Fibroblast of the conjunctiva (primary cell): ENCODE results near the gene KLRC3.
A peak's percentile ranks its signal among the peaks of the same experiment; 100 is the strongest.
"Not testable (repeated sequence)": the region's sequence is repeated elsewhere in the genome, so short reads cannot be mapped to it uniquely, and the experiment has no call there.

Source experiments
- DNase-seq: peaks from one replicate; pipeline ENCODE4 v3.0.0-alpha.2; 2010; ENCODE audit warnings: low read depth

KLRC3 gene

DNA sequence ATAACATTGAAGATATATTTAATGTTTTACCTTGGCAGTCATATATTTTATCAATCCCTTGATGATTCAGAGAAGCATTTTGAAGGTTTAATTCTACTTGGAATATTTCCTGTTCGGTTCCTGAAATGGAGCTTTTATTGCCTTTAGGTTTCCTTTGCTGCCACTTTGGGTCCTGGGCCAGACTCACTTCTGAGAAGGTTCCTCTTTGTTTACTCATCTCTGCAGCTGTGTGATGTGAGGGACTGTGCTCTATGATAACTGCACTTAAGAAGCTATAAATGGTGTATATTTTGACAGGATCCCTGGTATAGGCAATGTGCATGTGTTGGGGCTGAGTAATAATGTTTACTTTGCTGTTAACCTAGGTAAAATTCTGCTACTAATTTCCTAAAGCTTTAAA is at the start of gene KLRC3:
TSS of gene KLRC3 (minus strand) at position 262 of the 400 bp plus-strand sequence. CDS start at position 217, 45 bp downstream.
- not testable (repeated sequence) for DNase-seq

DNA sequence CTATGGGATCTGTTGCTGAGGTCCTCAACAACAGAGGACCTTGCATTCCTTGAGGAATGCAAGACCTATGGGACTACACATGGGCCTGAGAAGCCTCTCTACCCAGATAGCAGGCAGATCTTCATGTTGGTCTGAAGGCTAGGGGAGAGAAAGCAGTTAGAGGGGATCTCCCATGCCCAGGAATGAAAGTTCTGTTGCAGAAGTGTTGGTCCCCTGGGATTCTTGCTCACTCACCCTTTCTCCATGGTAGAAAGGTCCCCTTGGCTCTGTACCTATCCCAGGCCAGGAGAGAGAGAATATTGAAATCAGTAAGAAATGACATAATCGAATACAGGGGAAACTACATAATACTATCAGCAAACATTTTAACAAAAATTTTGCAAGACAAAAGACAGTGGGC is 49.3 kb upstream of the KLRC3 start:
- DNase-seq, result no peak

GRCh38 chr12:10466311-10466710 is 45.9 kb upstream of the KLRC3 start:
- no peak for DNase-seq

GRCh38 chr12:10457760-10458159 is 37.4 kb upstream of the KLRC3 start:
- DNase-seq, result no peak

DNA sequence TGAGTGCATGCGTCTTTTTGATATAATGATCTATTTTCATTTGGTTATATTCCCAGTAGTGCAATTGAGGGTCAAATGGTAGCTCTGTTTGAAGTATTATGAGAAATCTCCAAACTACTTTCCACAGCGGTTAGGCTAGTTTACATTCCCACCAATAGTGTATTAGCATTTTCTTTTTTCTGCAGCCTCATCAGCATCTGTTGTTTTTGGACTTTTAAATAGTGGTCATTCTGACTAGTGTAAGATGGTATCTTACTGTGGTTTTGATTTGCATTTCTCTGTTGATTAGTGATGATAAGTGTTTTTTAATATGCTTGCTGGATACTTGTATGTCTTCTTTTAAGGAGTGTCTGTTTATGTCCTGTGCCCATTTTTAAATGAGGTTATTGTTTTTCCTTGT is 36.5 kb upstream of the KLRC3 start:
- DNase-seq, result no peak

DNA sequence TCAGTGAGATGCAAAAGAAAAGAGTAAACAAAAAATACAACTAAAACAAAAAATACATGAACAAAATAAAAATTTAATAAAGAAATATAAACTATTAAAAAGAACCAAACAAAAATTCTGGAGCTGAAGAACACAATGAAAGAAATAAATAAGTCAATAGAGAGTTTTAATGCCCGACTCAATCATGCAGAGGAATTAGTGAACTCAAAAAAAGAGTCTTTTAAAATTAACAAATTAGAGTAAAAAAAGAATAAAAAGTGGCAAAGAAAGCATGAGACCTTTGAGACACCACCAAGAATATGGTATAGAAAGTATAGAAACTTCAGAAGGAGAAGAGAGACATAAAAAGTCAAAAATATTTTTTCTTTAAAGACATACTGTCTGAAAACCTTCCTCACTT is 35.4 kb upstream of the KLRC3 start:
- no peak for DNase-seq

DNA sequence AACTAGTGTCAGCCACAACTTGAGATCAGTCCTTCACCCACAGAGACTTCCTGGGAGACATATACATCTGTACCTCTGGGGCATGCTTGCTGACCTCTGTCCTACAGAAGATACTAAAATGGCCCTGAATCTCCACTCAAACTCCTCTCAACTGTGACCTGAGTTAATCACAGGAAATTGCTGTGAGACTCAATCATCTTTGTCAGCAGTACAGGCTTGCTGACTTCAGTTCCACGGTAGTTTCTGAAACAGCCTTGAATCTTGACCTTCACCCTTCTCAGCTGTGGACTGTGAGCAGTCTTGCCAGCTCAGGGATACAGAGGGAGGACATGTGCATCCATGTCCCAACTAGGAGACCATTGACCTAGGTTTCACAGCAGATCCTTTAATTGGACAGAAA is 34.1 kb upstream of the KLRC3 start:
- DNase-seq, result no peak

- DNase-seq, result no peak
These were observed 32.8 kb upstream of the KLRC3 start, which contains the start of gene KLRC1 for GRCh38 chr12:10453156-10453555. Gene KLRC1 (minus strand): TSS chr12:10453377. CDS start chr12:10451156, 2,221 bp downstream.

DNA sequence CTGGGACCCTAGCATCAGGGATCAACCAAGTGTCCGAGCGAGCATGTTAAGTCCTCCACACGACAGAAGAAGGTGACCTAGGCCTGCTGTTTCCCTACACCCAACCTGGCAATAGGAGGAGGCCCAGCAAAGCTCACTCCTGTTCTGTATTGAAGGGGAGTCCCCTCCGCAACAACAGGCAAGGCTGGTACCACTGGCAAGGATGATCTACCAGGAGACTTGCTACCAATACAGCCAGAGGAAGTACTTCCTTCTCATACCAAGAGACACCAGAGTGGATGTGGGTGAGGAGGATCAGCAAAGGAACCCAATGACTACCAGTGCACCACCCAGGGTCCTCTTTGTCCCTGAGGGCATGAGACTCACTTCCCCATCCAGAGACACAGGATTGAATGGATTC is 27.8 kb upstream of the KLRC3 start:
- no peak for DNase-seq

- DNase-seq, result not testable (repeated sequence)
These were observed 25.7 kb upstream of the KLRC3 start for GRCh38 chr12:10446052-10446451.

GRCh38 chr12:10441144-10441543 is 20.7 kb upstream of the KLRC3 start:
- not testable (repeated sequence) for DNase-seq

GRCh38 chr12:10439608-10440274 is 19.3 kb upstream of the KLRC3 start:
- not testable (repeated sequence) for DNase-seq

DNA sequence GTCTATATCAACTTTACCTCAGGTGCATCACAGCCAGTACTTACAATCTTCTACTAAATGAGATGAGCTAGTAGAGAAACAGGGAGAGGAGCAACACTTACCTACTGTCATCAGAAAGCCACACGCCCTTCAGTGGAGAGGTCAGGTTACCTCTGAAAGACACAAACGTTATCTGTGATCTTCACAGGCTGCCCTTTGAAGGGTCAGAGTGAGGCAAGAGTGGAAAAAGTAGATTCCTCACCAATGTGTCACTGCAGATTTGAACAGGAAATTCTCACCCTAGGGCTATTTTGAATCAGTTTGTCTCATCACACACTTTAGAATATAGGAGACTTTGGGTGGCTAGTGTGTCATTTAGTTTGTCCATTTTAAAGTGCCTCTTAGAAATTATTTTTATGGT is 17.2 kb upstream of the KLRC3 start:
- DNase-seq, result not testable (repeated sequence)

- DNase-seq, result not testable (repeated sequence)
These were observed 15.4 kb upstream of the KLRC3 start, which contains the start of gene KLRC2 for GRCh38 chr12:10435816-10436215. Gene KLRC2 (minus strand): TSS chr12:10436010. CDS start chr12:10435986, 24 bp downstream.

- DNase-seq, result not testable (repeated sequence)
These were observed 10.2 kb upstream of the KLRC3 start for GRCh38 chr12:10430623-10431022.

GRCh38 chr12:10425938-10426337 is 5.5 kb upstream of the KLRC3 start:
- not testable (repeated sequence) for DNase-seq

DNA sequence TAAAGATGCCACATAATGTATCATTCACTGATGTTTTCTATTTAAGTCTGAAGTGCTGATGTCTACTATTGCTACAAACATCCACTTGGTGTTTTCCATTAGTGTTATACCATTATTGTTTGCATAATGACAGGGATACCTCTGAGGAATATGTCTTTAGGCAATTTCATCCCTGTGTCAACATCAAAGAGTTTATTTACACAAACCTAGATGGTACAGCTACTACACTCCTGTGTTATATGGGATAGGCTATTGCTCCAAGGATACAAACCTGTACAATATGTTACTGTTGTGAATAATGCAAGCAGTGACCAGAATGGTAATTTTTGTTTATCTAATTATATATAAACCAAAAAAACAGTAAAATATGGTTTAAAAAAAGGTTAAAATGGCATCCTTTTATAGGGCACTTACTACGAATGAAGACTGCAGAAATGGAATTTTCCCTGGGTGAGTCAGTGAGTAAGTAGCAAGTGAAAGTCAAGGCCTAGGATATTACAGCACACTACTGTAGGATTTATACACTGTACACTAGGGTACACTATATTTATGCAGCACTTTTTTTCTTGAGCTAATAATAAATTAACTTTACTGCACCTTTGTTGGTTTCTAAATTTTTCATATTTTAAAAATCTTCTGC is 4.0 kb upstream of the KLRC3 start:
- DNase-seq, result not testable (repeated sequence)

- DNase-seq, result not testable (repeated sequence)
These were observed 1.8 kb upstream of the KLRC3 start for GRCh38 chr12:10422159-10422558.

- peak; percentile 8 for DNase-seq
These were observed 11.0 kb downstream of the KLRC3 start, which contains the start of gene KLRC4 for GRCh38 chr12:10409392-10409791. Gene KLRC4 (minus strand): TSS chr12:10409757. CDS start chr12:10409575, 182 bp downstream.

GRCh38 chr12:10408842-10409241 is 11.6 kb downstream of the KLRC3 start:
- no peak for DNase-seq

- DNase-seq, result no peak
These were observed 13.7 kb downstream of the KLRC3 start for GRCh38 chr12:10406725-10407124.

DNA sequence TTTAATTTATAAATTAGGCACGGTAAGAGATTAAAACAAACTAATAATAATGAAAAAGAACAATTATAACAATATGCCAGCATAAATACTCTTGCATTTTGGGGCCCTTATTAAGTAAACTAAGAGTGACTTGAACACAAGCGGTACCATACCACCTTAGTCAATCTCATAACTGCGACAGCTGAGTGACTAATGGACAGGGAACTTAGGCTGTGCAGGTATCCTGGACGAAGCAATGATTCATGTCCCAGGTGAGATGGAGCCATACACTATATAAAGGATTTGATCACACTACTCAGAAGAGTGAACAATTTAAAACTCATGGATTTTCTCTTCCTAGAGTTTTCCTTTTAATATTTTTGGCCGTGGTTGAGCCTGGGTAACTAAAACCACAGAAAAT is 15.1 kb downstream of the KLRC3 start:
- no peak for DNase-seq

GRCh38 chr12:10404798-10405197 is 15.6 kb downstream of the KLRC3 start:
- no peak for DNase-seq
